ENCODE data around the gene PSMG2. TPM values are rescaled to one million over a fixed set of nuclear protein-coding genes. Genes with fewer than 3 reads are reported as not detected.

The PSMG2 gene
- total RNA-seq, 1 donor from 2014 or later = 57.8 TPM

- Mint-ChIP-seq H3K27ac (no peak overlapping the region), H3K4me1 (ENCODE audit: unreplicated experiment) (peaks cover 6% of the 10 kb centered on the region), H3K9me3 (no peaks in the 10 kb centered on the region), H3K36me3 (no peaks in the 10 kb centered on the region), H3K4me3 (no peak overlapping the region), H3K27me3 (no peaks in the 10 kb centered on the region)
- DNase-seq (ENCODE audit: extremely low spot score, unreplicated experiment) = no peak
- TF ChIP-seq CTCF (conservative IDR thresholded peaks at IDR 0.05) = no peak
These were observed 67.0 kb downstream of the PSMG2 start for GRCh38 chr18:12769644-12770440.

- Mint-ChIP-seq H3K9me3 (no peaks in the 10 kb centered on the region), H3K4me3 (no peak overlapping the region), H3K4me1 (ENCODE audit: unreplicated experiment) (peaks cover 6% of the 10 kb centered on the region), H3K27me3 (no peaks in the 10 kb centered on the region), H3K27ac (no peak overlapping the region), H3K36me3 (no peaks in the 10 kb centered on the region)
- no peak for DNase-seq (ENCODE audit: extremely low spot score, unreplicated experiment)
- TF ChIP-seq CTCF (conservative IDR thresholded peaks at IDR 0.05) = no peak
These were observed 67.8 kb downstream of the PSMG2 start for GRCh38 chr18:12770469-12771219.

DNA sequence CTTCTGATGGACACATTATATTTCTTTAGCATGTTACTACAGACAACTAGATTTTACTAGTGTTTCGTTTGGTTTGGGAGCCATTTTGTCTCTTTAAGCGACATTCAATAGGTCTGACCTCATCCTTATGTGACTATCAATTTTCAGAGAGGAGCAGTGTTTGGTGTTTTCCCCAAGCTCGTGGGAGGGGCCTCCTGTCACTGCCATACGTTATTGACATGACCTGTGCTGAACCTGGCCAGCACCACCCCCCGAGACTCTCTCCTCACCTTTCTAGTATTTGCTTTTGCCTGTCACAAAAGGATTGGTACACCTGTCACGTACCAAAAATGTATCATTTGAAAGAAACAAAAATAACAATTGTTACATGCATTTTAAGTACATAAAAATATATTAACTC is 69.3 kb downstream of the PSMG2 start:
- Mint-ChIP-seq H3K27ac (no peak overlapping the region), H3K9me3 (no peaks in the 10 kb centered on the region), H3K4me1 (ENCODE audit: unreplicated experiment) (peaks cover under 1% of the 10 kb centered on the region), H3K27me3 (no peaks in the 10 kb centered on the region), H3K4me3 (no peak overlapping the region), H3K36me3 (no peaks in the 10 kb centered on the region)
- DNase-seq (ENCODE audit: extremely low spot score, unreplicated experiment) = peak; percentile 18
- TF ChIP-seq CTCF (conservative IDR thresholded peaks at IDR 0.05) = no peak

DNA sequence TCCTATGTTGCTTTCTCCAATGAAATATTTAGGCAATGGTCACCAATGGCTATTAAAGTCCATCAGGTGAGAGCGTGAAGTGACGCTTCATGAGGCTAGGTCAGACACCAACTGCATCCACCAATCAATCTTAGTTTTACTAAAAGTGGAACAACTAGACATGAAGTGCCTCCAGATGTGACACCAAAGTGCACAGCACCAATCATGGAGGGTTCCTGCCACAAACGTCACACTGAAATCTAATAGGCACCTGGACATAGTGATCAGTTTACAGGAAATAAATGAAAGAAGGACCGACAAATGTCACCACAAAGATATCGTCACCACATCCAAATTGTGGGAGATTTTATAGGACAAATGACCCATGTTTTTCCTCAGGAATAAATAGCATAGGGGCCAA is 70.5 kb downstream of the PSMG2 start:
- no peak overlapping the region for H3K4me3 Mint-ChIP-seq
- H3K9me3 Mint-ChIP-seq = no peaks in the 10 kb centered on the region
- H3K36me3 Mint-ChIP-seq = no peaks in the 10 kb centered on the region

GRCh38 chr18:12774982-12775381 is 72.1 kb downstream of the PSMG2 start:
- H3K27me3 Mint-ChIP-seq = no peaks in the 10 kb centered on the region
- H3K36me3 Mint-ChIP-seq = no peaks in the 10 kb centered on the region
- peak; percentile 37 for DNase-seq (ENCODE audit: extremely low spot score, unreplicated experiment)
- H3K4me1 Mint-ChIP-seq (ENCODE audit: unreplicated experiment) = no peaks in the 10 kb centered on the region
- no peak overlapping the region for H3K27ac Mint-ChIP-seq
- no peak overlapping the region for H3K4me3 Mint-ChIP-seq
- no peaks in the 10 kb centered on the region for H3K9me3 Mint-ChIP-seq
- TF ChIP-seq CTCF (conservative IDR thresholded peaks at IDR 0.05) = no peak

More for the DNA sequence above, 70.5 kb downstream of the PSMG2 start:
- no peak for TF ChIP-seq CTCF (conservative IDR thresholded peaks at IDR 0.05)
- peak; percentile 2 for DNase-seq (ENCODE audit: extremely low spot score, unreplicated experiment)
- Mint-ChIP-seq H3K4me1 (ENCODE audit: unreplicated experiment) (no peaks in the 10 kb centered on the region), H3K27me3 (no peaks in the 10 kb centered on the region), H3K27ac (no peak overlapping the region)

Other genes with a start within 250 kb of the PSMG2 start
- 11.8 and 25.2 TPM in 2 replicates for gene SPIRE1, start 44.9 kb upstream of the PSMG2 start, total RNA-seq (ENCODE audit: low replicate concordance)
- gene CEP76, start 319 bp upstream of the PSMG2 start, total RNA-seq (ENCODE audit: low replicate concordance) = 12.2 and 12.4 TPM in 2 replicates
- 31.4 and 32.7 TPM in 2 replicates for gene PTPN2, start 181.2 kb downstream of the PSMG2 start, total RNA-seq (ENCODE audit: low replicate concordance)
- gene SEH1L, start 245.0 kb downstream of the PSMG2 start, total RNA-seq (ENCODE audit: low replicate concordance) = 38.8 and 39.1 TPM in 2 replicates

All from type B pancreatic cell (in vitro differentiated cells).